Activated naive CD8-positive, alpha-beta T cell treated with anti-CD3 and anti-CD28 coated beads, Interleukin-2, amount 50 U/mL, for 16 hours (primary cell): ENCODE data around the gene FAM171A1.
"Not testable (repeated sequence)": the region's sequence is repeated elsewhere in the genome, so short reads cannot be mapped to it uniquely, and the experiment has no call there.

Experiments
- DNase-seq: peaks from one replicate; pipeline ENCODE4 v3.0.0-alpha.2; 2020; ENCODE audit warnings: low read depth, low spot score

The FAM171A1 gene

GRCh38 chr10:15344876-15345285, 26.2 kb downstream of the FAM171A1 start:
- no peak for DNase-seq

GRCh38 chr10:15344256-15344875, 26.7 kb downstream of the FAM171A1 start:
- no peak for DNase-seq

GRCh38 chr10:15342970-15343369, 28.1 kb downstream of the FAM171A1 start:
- no peak for DNase-seq

GRCh38 chr10:15341502-15342128, 29.5 kb downstream of the FAM171A1 start:
- no peak for DNase-seq

- no peak for DNase-seq
Measured at GRCh38 chr10:15339892-15340291, 31.2 kb downstream of the FAM171A1 start.

GRCh38 chr10:15337441-15337923, 33.6 kb downstream of the FAM171A1 start:
- not testable (repeated sequence) for DNase-seq

GRCh38 chr10:15336211-15336610, 34.9 kb downstream of the FAM171A1 start:
- DNase-seq: no peak

GRCh38 chr10:15335508-15335907, 35.6 kb downstream of the FAM171A1 start:
- DNase-seq: no peak

- DNase-seq: no peak
Measured at GRCh38 chr10:15334650-15335323, 36.3 kb downstream of the FAM171A1 start.

- DNase-seq: no peak
Measured at GRCh38 chr10:15333909-15334649, 37.0 kb downstream of the FAM171A1 start.

- DNase-seq: not testable (repeated sequence)
Measured at GRCh38 chr10:15333181-15333580, 37.9 kb downstream of the FAM171A1 start.

GRCh38 chr10:15331461-15331860, 39.6 kb downstream of the FAM171A1 start:
- DNase-seq: no peak

GRCh38 chr10:15329437-15329836, 41.7 kb downstream of the FAM171A1 start:
- DNase-seq: no peak

GRCh38 chr10:15325944-15326284, 45.2 kb downstream of the FAM171A1 start:
- no peak for DNase-seq

GRCh38 chr10:15325243-15325943, 45.7 kb downstream of the FAM171A1 start:
- no peak for DNase-seq

- DNase-seq: no peak
Measured at GRCh38 chr10:15324611-15325010, 46.5 kb downstream of the FAM171A1 start.

- DNase-seq: no peak
Measured at GRCh38 chr10:15324113-15324512, 47.0 kb downstream of the FAM171A1 start.

GRCh38 chr10:15322356-15322755, 48.7 kb downstream of the FAM171A1 start:
- no peak for DNase-seq

- DNase-seq: no peak
Measured at GRCh38 chr10:15321431-15322341, 49.4 kb downstream of the FAM171A1 start.

GRCh38 chr10:15320522-15321203, 50.4 kb downstream of the FAM171A1 start:
- DNase-seq: no peak
